ENCODE measurements around the gene EIF1AX. TPM values are rescaled to one million over a fixed set of nuclear protein-coding genes. Genes with fewer than 3 reads are reported as not detected.
"Not testable (repeated sequence)": the region's sequence is repeated elsewhere in the genome, so short reads cannot be mapped to it uniquely, and the experiment has no call there.

EIF1AX gene
- total RNA-seq, 1 donor from 2014 or later: 44.7 TPM

GRCh38 chrX:20173313-20173712, 31.7 kb upstream of the EIF1AX start:
- no peak overlapping the region for H3K4me3 ChIP-seq (ENCODE audit: low read depth, low read length)
- no peak for DNase-seq (ENCODE audit: low read depth)
- H3K27me3 ChIP-seq (ENCODE audit: control insufficient read depth, insufficient read depth, low read length): no peaks in the 10 kb centered on the region
- no peaks in the 10 kb centered on the region for H3K36me3 ChIP-seq (ENCODE audit: control insufficient read depth, insufficient read depth, low read length)
- no peak for TF ChIP-seq CTCF (IDR thresholded peaks at IDR 0.05; ENCODE audit: insufficient read depth, low read length, poor library complexity, severe bottlenecking)

DNA sequence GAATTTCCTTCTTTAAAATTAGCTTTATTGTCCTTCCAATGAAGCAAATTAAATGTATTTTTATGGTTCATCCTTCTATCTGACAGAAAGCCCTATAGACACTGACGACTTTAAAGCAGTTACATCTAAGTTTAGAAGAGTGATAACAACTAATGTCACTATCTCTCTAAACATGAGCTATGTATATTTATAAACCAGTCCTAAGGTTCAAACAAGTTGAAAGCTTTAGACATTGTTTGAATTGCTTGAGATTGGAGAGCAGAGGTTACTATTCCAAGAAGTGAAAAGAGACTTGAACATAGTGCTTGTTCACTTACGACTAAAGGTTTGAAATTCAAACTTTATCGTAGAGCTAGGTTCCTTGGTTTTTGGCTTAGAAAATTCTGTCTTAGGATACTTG, 30.2 kb upstream of the EIF1AX start:
- DNase-seq (ENCODE audit: low read depth): no peak
- Histone ChIP-seq H3K27me3 (ENCODE audit: control insufficient read depth, insufficient read depth, low read length) (no peaks in the 10 kb centered on the region), H3K4me3 (ENCODE audit: low read depth, low read length) (no peak overlapping the region), H3K36me3 (ENCODE audit: control insufficient read depth, insufficient read depth, low read length) (no peaks in the 10 kb centered on the region)
- no peak for TF ChIP-seq CTCF (IDR thresholded peaks at IDR 0.05; ENCODE audit: insufficient read depth, low read length, poor library complexity, severe bottlenecking)

DNA sequence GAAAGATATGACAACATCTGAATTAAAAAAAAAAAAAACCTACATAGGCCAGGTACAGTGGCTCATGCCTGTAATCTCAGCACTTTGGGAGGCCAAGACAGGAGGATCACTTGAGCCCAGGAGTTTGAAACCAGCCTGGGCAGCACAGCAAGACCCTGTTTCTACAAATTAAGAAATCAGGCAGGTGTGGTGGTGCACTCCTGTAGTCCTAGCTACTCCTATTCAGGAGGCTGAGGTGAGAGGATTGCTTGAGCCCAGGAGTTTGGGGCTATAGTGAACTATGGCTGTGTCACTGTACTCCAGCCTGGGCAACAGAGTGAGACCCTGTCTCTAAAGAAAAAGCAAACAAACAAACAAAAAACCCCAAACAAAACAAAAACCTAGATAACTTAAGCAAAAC, 20.9 kb upstream of the EIF1AX start:
- not testable (repeated sequence) for H3K27me3 ChIP-seq (ENCODE audit: control insufficient read depth, insufficient read depth, low read length); DNase-seq (ENCODE audit: low read depth); H3K36me3 ChIP-seq (ENCODE audit: control insufficient read depth, insufficient read depth, low read length); H3K4me3 ChIP-seq (ENCODE audit: low read depth, low read length)

DNA sequence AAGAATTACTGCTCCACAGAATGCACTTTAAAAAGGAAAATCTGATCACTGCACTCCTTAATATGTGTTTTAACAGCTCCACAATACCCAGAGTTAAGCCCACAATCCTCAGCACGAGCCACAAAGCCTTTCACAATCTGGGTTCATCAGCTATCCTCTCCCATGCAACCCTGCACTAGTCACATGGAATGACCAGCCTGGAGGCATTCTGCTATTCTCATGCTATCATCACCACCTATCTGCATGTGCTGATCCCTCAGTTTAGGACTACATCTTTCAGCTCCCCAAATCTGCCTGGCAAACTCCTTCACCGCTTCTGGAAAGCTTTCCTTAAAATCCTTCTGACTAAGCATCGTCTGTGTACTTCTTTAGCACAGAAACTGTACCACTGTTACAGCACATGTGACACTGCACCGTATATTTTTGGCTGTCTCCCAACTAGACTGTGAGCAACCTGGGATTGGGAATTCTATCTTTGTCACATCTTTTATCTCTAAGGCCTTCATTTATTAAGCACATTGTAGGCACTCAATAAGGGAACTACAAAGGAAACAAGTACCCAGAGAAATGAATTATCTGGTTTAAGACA, 18.3 kb upstream of the EIF1AX start:
- peaks cover 2% of the 10 kb centered on the region for H3K27me3 ChIP-seq (ENCODE audit: control insufficient read depth, insufficient read depth, low read length)
- no peaks in the 10 kb centered on the region for H3K36me3 ChIP-seq (ENCODE audit: control insufficient read depth, insufficient read depth, low read length)
- DNase-seq (ENCODE audit: low read depth): no peak
- no peak overlapping the region for H3K4me3 ChIP-seq (ENCODE audit: low read depth, low read length)
- no peak for TF ChIP-seq CTCF (IDR thresholded peaks at IDR 0.05; ENCODE audit: insufficient read depth, low read length, poor library complexity, severe bottlenecking)

DNA sequence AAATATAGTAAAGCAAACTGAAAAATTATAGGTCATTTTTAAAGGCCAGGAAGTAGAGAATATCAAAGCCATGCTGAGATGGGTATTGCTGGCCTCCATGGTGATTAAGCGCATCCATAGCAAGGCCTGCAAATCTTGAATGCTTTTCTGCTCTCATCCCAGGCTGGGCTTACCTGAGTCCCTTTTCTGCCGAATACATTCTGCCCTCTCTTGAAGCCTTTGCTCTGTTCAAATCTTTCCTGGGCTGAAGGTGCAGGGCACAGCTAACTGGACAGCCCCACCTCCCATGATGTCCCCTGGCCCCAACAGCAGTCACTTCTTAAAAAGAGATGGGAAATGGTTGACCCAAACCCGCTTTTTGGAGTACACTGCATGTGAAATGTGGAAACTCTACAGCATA, 10.1 kb upstream of the EIF1AX start:
- Histone ChIP-seq H3K27me3 (ENCODE audit: control insufficient read depth, insufficient read depth, low read length) (peaks cover 2% of the 10 kb centered on the region), H3K36me3 (ENCODE audit: control insufficient read depth, insufficient read depth, low read length) (no peaks in the 10 kb centered on the region), H3K4me3 (ENCODE audit: low read depth, low read length) (no peak overlapping the region)
- no peak for TF ChIP-seq CTCF (IDR thresholded peaks at IDR 0.05; ENCODE audit: insufficient read depth, low read length, poor library complexity, severe bottlenecking)
- DNase-seq (ENCODE audit: low read depth): no peak

DNA sequence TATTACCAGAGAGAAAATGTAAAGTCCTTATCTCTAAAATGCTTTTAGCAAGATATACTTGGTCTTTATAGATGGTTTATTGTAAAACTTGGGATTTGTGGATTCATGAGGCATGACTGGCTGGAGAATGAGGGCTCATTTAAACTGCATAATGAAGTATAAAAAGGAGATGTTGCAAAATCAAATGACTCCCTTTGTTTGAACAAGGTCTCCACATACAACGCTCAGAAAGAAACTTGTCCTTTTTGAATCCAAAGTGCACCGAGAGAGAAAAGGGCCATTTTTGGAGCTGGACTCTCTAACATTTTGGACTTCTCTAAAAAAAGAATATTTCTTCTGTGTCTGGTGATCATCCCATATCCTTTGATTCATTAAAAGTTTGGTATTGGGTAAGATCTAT, 7.7 kb upstream of the EIF1AX start:
- Histone ChIP-seq H3K36me3 (ENCODE audit: control insufficient read depth, insufficient read depth, low read length) (no peaks in the 10 kb centered on the region), H3K27me3 (ENCODE audit: control insufficient read depth, insufficient read depth, low read length) (no peaks in the 10 kb centered on the region), H3K4me3 (ENCODE audit: low read depth, low read length) (no peak overlapping the region)
- TF ChIP-seq CTCF (IDR thresholded peaks at IDR 0.05; ENCODE audit: insufficient read depth, low read length, poor library complexity, severe bottlenecking): no peak
- no peak for DNase-seq (ENCODE audit: low read depth)

Measured in kidney epithelial cell (primary cell).